ENCODE results near the gene METTL4.

The METTL4 gene

DNA sequence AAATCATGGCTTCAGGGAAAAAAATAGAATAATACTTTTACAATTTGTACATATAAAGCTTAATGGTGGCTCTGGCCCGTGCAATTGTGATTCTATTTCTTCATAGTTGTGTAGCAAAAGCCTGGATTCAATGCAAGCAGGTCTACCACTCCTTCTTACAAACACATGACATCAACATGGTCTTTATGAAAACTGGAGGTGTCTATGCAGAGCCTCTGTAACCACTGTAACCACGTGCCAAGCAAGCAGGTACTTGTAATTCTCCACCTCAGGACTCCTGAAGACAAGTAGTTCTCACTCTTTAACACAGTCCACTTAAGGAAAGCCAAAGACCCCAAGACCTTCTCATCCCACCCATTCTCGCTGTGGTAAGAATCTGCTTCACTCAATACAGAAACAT, 62.6 kb downstream of the METTL4 start:
- Histone ChIP-seq H3K79me1 (replicated peaks; ENCODE audit: low read length, poor library complexity, severe bottlenecking) (no peaks in the 10 kb centered on the region), H3K23ac (ENCODE audit: low read length in 2 of 2) (no peak overlapping the region), H2BK15ac (ENCODE audit: low read depth, poor library complexity, severe bottlenecking) (no peak overlapping the region), H3K9ac (ENCODE audit: low read length) (no peak overlapping the region), H2BK5ac (ENCODE audit: low read depth, low read length, poor library complexity, severe bottlenecking) (no peak overlapping the region), H3K14ac (ENCODE audit: low read length in 2 of 2) (no peak overlapping the region), H4K91ac (ENCODE audit: low read length) (no peak overlapping the region), H4K8ac (ENCODE audit: low read length) (no peak overlapping the region), H3K4me3 (ENCODE audit: insufficient read depth in 1 of 2, low read depth in 1 of 2, low read length in 2 of 2) (no peak overlapping the region), H3K36me3 (ENCODE audit: control insufficient read depth in 1 of 2, insufficient read depth in 2 of 2, low read depth in 1 of 2, low read length in 2 of 2) (no peaks in the 10 kb centered on the region), H2AFZ (ENCODE audit: low read depth, low read length) (no peak overlapping the region), H3K18ac (ENCODE audit: low read depth in 1 of 2, low read length in 2 of 2) (no peak overlapping the region), H2BK120ac (ENCODE audit: low read depth, low read length) (no peak overlapping the region), H3K9me3 (ENCODE audit: control insufficient read depth, low read length) (no peaks in the 10 kb centered on the region), H3K4ac (ENCODE audit: low read depth in 1 of 2, low read length in 2 of 2) (no peak overlapping the region), H2AK5ac (ENCODE audit: low read length, severe bottlenecking) (no peak overlapping the region), H3K4me2 (ENCODE audit: low read length, poor library complexity, severe bottlenecking) (no peak overlapping the region), H2BK12ac (ENCODE audit: low read length in 2 of 2) (no peak overlapping the region), H3K27ac (ENCODE audit: low read length, poor library complexity, severe bottlenecking) (no peak overlapping the region), H3K4me1 (ENCODE audit: control insufficient read depth, insufficient read depth, low read depth, low read length) (no peaks in the 10 kb centered on the region), H3K27me3 (ENCODE audit: control insufficient read depth in 1 of 2, insufficient read depth in 1 of 2, low read length in 2 of 2) (no peaks in the 10 kb centered on the region)
- WGBS = 88% methylated on average over 3 of the region's 3 CpGs
- no peak for DNase-seq

DNA sequence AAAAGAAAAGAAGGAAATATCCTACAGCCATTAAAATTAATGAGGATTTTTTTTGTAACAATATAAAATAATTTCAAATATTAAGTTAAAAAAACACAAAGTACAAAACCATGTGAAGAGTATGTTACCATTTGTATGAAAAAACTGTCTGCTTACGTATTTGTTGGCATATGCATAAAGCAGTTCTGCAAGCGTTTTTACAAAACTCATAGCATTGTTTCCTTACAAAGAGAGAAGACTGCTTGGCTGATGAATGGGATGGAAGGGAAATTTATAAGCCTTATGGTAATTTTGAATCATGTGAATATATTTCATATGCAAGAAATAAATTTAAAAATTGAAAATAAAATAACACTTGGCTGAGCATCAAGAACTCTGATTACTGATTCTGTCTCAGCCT, 63.1 kb downstream of the METTL4 start:
- Histone ChIP-seq H3K9ac (ENCODE audit: low read length) (no peak overlapping the region), H2AK5ac (ENCODE audit: low read length, severe bottlenecking) (no peak overlapping the region), H4K91ac (ENCODE audit: low read length) (no peak overlapping the region), H3K27ac (ENCODE audit: low read length, poor library complexity, severe bottlenecking) (no peak overlapping the region), H3K23ac (ENCODE audit: low read length in 2 of 2) (no peak overlapping the region), H2BK15ac (ENCODE audit: low read depth, poor library complexity, severe bottlenecking) (no peak overlapping the region), H3K18ac (ENCODE audit: low read depth in 1 of 2, low read length in 2 of 2) (no peak overlapping the region), H2AFZ (ENCODE audit: low read depth, low read length) (no peak overlapping the region), H3K9me3 (ENCODE audit: control insufficient read depth, low read length) (no peaks in the 10 kb centered on the region), H2BK120ac (ENCODE audit: low read depth, low read length) (no peak overlapping the region), H4K8ac (ENCODE audit: low read length) (no peak overlapping the region), H3K36me3 (ENCODE audit: control insufficient read depth in 1 of 2, insufficient read depth in 2 of 2, low read depth in 1 of 2, low read length in 2 of 2) (no peaks in the 10 kb centered on the region), H3K14ac (ENCODE audit: low read length in 2 of 2) (no peak overlapping the region), H3K4me2 (ENCODE audit: low read length, poor library complexity, severe bottlenecking) (no peak overlapping the region), H3K27me3 (ENCODE audit: control insufficient read depth in 1 of 2, insufficient read depth in 1 of 2, low read length in 2 of 2) (no peaks in the 10 kb centered on the region), H3K79me1 (replicated peaks; ENCODE audit: low read length, poor library complexity, severe bottlenecking) (no peaks in the 10 kb centered on the region), H3K4me1 (ENCODE audit: control insufficient read depth, insufficient read depth, low read depth, low read length) (no peaks in the 10 kb centered on the region), H2BK5ac (ENCODE audit: low read depth, low read length, poor library complexity, severe bottlenecking) (no peak overlapping the region), H2BK12ac (ENCODE audit: low read length in 2 of 2) (no peak overlapping the region), H3K4me3 (ENCODE audit: insufficient read depth in 1 of 2, low read depth in 1 of 2, low read length in 2 of 2) (no peak overlapping the region), H3K4ac (ENCODE audit: low read depth in 1 of 2, low read length in 2 of 2) (no peak overlapping the region)
- no peak for DNase-seq
- WGBS = 96% methylated on average over 2 of the region's 2 CpGs

DNA sequence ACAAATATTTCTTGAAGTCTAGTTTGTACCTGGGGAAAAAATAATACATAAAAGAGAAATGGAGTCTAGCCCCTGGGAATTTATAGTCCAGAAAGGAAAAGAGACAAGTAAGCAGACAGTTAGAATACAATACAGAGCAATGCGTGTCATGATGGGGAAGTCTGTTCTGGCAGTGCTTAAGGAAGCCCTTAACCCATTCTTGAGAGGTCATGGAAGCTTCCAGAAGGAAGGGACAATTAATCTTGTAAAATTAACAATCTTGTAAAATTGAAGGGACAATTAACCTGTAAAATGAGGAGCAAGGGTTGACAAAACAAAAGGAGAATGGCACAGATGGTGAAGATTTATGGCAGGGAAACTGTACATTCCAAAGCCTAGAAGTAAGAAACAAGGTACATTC, 66.7 kb downstream of the METTL4 start:
- no peak overlapping the region for H3K9ac ChIP-seq (ENCODE audit: low read length)
- WGBS = 67% methylated on average over 1 of the region's 1 CpG
- H3K27me3 ChIP-seq (ENCODE audit: control insufficient read depth in 1 of 2, insufficient read depth in 1 of 2, low read length in 2 of 2) = no peaks in the 10 kb centered on the region
- H2AFZ ChIP-seq (ENCODE audit: low read depth, low read length) = no peak overlapping the region
- H2AK5ac ChIP-seq (ENCODE audit: low read length, severe bottlenecking) = no peak overlapping the region
- no peak overlapping the region for H3K4me2 ChIP-seq (ENCODE audit: low read length, poor library complexity, severe bottlenecking)
- H3K36me3 ChIP-seq (ENCODE audit: control insufficient read depth in 1 of 2, insufficient read depth in 2 of 2, low read depth in 1 of 2, low read length in 2 of 2) = no peaks in the 10 kb centered on the region
- no peak overlapping the region for H2BK12ac ChIP-seq (ENCODE audit: low read length in 2 of 2)
- H3K4me3 ChIP-seq (ENCODE audit: insufficient read depth in 1 of 2, low read depth in 1 of 2, low read length in 2 of 2) = no peak overlapping the region
- H4K8ac ChIP-seq (ENCODE audit: low read length) = no peak overlapping the region
- H3K4ac ChIP-seq (ENCODE audit: low read depth in 1 of 2, low read length in 2 of 2) = no peak overlapping the region
- no peak for DNase-seq
- no peak overlapping the region for H4K91ac ChIP-seq (ENCODE audit: low read length)
- no peak overlapping the region for H3K23ac ChIP-seq (ENCODE audit: low read length in 2 of 2)
- H2BK5ac ChIP-seq (ENCODE audit: low read depth, low read length, poor library complexity, severe bottlenecking) = no peak overlapping the region
- no peak overlapping the region for H2BK15ac ChIP-seq (ENCODE audit: low read depth, poor library complexity, severe bottlenecking)
- no peak overlapping the region for H3K18ac ChIP-seq (ENCODE audit: low read depth in 1 of 2, low read length in 2 of 2)
- no peaks in the 10 kb centered on the region for H3K79me1 ChIP-seq (replicated peaks; ENCODE audit: low read length, poor library complexity, severe bottlenecking)
- no peaks in the 10 kb centered on the region for H3K9me3 ChIP-seq (ENCODE audit: control insufficient read depth, low read length)
- H3K27ac ChIP-seq (ENCODE audit: low read length, poor library complexity, severe bottlenecking) = no peak overlapping the region
- no peak overlapping the region for H2BK120ac ChIP-seq (ENCODE audit: low read depth, low read length)
- no peak overlapping the region for H3K14ac ChIP-seq (ENCODE audit: low read length in 2 of 2)
- H3K4me1 ChIP-seq (ENCODE audit: control insufficient read depth, insufficient read depth, low read depth, low read length) = no peaks in the 10 kb centered on the region

DNA sequence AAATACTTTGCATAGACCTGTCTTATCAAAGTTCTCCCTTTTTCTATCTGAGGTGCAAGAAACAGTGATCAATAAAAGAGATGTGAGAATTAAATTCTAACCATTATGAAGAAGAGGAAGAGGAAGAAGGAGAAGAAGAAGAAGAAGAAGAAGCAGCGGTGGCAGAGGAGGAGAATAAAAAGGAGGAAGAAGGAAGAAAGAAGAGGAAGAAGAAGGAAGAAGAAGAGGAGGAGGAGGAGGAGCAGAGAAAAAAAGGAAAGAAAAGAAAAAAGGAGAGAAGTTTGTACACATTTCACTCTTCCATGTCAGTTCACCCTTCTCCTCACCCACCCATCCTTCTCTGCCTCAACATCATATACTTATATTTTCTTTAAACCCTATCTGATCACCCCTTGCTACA, 68.4 kb downstream of the METTL4 start:
- Histone ChIP-seq H4K91ac (ENCODE audit: low read length) (no peak overlapping the region), H3K9ac (ENCODE audit: low read length) (no peak overlapping the region), H3K9me3 (ENCODE audit: control insufficient read depth, low read length) (no peaks in the 10 kb centered on the region), H3K4me2 (ENCODE audit: low read length, poor library complexity, severe bottlenecking) (no peak overlapping the region), H2BK12ac (ENCODE audit: low read length in 2 of 2) (no peak overlapping the region), H4K8ac (ENCODE audit: low read length) (no peak overlapping the region), H3K36me3 (ENCODE audit: control insufficient read depth in 1 of 2, insufficient read depth in 2 of 2, low read depth in 1 of 2, low read length in 2 of 2) (no peaks in the 10 kb centered on the region), H3K4me1 (ENCODE audit: control insufficient read depth, insufficient read depth, low read depth, low read length) (no peaks in the 10 kb centered on the region), H3K14ac (ENCODE audit: low read length in 2 of 2) (no peak overlapping the region), H2BK120ac (ENCODE audit: low read depth, low read length) (no peak overlapping the region), H3K27ac (ENCODE audit: low read length, poor library complexity, severe bottlenecking) (no peak overlapping the region), H3K4me3 (ENCODE audit: insufficient read depth in 1 of 2, low read depth in 1 of 2, low read length in 2 of 2) (no peak overlapping the region), H3K18ac (ENCODE audit: low read depth in 1 of 2, low read length in 2 of 2) (no peak overlapping the region), H3K27me3 (ENCODE audit: control insufficient read depth in 1 of 2, insufficient read depth in 1 of 2, low read length in 2 of 2) (no peaks in the 10 kb centered on the region), H2AK5ac (ENCODE audit: low read length, severe bottlenecking) (no peak overlapping the region), H3K79me1 (replicated peaks; ENCODE audit: low read length, poor library complexity, severe bottlenecking) (no peaks in the 10 kb centered on the region), H2BK15ac (ENCODE audit: low read depth, poor library complexity, severe bottlenecking) (no peak overlapping the region), H3K23ac (ENCODE audit: low read length in 2 of 2) (no peak overlapping the region), H2AFZ (ENCODE audit: low read depth, low read length) (no peak overlapping the region), H3K4ac (ENCODE audit: low read depth in 1 of 2, low read length in 2 of 2) (no peak overlapping the region), H2BK5ac (ENCODE audit: low read depth, low read length, poor library complexity, severe bottlenecking) (no peak overlapping the region)
- 94% methylated on average over 1 of the region's 1 CpG for WGBS
- no peak for DNase-seq
